ENCODE data around the gene PLXNB2. TPM values are rescaled to one million over a fixed set of nuclear protein-coding genes. Genes with fewer than 3 reads are reported as not detected.

Gene PLXNB2
- total RNA-seq, 2 experiments from 2014 or later, result 10.9 to 12.0 TPM

DNA sequence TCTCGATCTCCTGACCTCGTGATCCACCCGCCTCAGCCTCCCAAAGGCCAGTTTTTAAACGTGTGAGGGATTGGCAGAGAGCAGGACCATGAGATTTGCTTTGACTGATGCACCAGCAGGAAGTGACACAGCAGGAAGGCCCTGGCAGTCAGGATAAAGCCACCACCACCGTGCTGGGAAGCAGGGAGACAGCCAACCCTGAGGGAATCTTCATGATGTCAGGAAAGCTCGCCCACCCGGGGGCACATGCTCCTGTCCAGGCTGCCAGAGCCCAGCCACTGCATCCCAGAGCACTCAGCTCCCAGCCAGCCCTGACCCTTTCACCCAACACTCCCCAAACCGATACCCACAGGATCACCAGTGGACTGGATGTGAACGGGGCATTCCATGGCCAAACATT lies 68.7 kb downstream of the PLXNB2 start:
- POLR2A ChIA-PET, result interaction anchor here (0.6 to 1.0 kb wide), 2 partner anchors 41 to 88 kb away, joined by 3 read pairs; partner anchors contain the start of gene DENND6B
- CTCF ChIA-PET, result interaction anchor here (1.1 kb wide), 1 partner anchor 13 kb away, joined by 3 read pairs; no protein-coding TSS in a partner anchor

DNA sequence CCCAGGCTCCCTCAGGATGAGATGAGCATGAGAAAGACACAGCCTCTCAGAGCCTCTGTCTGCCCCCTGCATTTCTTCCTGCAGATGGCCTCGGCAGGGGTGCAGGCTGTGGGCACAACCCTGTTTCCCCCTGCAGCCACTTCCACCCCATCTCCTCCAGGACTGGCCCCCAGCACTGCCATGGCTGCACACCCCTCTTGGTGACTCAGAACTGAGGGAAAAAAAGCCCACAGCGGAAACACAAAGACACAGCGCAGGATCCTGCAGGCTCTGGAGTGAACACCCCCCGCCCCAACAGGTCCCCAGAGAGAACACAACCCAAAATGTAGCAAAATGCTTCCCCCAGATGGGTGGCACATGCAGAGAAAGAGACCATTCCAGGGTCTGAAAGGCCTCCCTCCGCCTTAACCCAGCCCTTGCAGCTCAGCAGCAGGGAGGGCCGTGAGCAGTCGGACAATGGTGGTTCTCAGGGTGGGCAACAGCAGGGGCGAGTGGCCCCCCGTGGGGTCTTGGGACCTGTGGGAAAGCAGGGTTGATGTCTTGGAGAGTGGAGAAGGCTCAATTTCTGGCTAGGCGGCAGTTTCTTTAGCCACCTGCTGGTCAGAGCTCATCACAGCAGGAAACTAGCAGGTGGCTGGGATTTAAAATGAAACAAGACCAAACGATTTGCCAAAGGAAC lies 70.6 kb downstream of the PLXNB2 start:
- ChIA-PET CTCF (interaction anchor here (1.2 to 3.0 kb wide), 2 partner anchors 13 to 87 kb away, joined by 3 to 11 read pairs; no protein-coding TSS in a partner anchor), POLR2A (no interaction called here)

DNA sequence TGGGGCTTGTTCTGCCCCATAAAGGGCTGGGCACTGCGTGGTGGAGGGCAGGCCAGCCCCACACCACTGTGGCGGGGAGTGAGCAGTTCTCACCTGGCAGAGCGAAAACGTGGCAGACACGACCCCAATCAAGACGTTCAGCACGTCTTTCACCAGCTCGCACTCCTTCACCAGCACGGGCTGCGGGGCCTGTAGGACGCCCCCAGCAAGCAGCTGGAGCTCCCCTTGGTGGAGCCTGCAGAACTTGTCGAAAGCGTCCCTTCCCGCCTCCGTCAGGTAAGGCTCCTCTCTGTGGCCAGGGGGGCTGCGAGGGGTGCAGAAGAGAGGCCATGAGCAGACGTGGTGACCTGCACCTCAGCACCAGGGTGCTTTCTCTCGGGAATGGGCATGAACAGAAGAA lies 74.2 kb downstream of the PLXNB2 start:
- CTCF ChIA-PET, result interaction anchor here (1.2 to 1.5 kb wide), 2 partner anchors 9 to 43 kb away, joined by 3 to 4 read pairs; no protein-coding TSS in a partner anchor
- POLR2A ChIA-PET, result no interaction called here

DNA sequence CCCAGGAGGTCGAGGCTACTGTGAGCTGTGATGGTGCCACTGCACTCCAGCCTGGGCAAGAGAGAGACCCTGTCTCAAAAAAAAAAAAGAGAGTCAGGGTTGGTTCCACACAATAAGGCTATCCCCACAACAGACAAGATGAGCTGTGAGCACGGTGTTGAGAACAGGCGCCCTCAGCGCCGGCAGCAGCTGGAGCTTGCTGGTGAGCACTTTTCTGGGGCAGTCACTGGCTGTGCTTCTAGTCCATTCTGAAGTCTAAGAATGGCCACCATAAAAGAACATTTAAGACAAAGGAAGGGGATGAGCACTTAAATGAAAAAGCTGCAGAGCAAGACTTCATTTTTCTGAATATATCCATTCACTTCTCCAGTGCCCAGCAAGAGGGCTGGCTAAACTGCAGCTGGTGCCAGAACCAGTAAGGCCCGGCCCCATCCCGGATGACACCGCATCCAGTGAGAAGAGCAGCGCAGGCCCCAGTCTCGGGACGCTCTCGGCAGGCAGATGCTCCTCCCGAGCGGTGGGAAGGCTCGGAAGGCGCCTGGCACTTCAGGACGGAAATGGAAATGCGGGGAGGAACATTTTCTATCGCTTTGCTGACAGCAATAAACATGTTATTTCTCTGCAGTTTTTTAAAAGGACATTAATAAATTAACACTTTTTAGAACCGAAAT lies 74.8 kb downstream of the PLXNB2 start:
- ChIA-PET CTCF (interaction anchor here (1.0 to 1.5 kb wide), 3 partner anchors 10 to 90 kb away, joined by 3 to 4 read pairs (median 3); no protein-coding TSS in a partner anchor), POLR2A (no interaction called here)

DNA sequence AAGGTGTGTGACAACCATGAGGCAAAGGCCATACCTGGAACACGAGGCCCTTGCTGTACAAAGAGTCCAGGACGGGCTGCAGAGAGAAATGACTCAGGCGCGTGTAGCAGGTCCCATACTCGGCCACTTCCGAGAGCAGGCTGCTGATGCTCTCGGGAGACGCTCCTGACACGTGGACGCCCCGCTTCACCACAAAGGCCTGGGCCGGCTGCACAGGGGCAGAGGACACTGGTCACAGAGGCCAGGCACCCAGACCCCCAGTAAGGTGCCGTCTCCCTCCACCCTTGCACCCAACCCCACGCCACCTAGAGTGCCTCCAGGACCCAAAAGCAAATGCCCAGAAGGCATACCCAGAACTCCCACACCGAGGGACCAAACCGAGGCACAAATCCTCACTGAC lies 78.1 kb downstream of the PLXNB2 start:
- ChIA-PET CTCF (no interaction called here), POLR2A (no interaction called here)

DNA sequence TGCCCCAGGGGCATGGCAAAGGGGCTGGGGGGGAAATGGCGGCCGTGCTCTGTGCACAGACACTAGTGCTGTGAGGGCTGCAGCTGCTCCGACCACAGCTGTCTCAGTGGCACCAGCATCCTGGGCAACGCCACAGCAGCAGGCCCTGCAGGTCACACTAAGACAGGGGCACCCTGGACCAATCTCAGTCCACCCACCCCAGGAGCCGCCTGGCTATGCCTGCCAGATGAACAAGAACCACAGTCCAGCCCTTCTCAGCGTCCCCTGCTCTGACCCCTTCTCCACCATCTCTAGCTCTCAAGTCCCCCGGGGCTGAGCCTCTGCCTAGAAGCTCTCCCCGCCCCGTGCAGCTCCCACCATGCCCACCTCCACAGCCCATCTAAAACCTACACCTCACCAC lies 79.1 kb downstream of the PLXNB2 start:
- ChIA-PET CTCF (no interaction called here), POLR2A (no interaction called here)

DNA sequence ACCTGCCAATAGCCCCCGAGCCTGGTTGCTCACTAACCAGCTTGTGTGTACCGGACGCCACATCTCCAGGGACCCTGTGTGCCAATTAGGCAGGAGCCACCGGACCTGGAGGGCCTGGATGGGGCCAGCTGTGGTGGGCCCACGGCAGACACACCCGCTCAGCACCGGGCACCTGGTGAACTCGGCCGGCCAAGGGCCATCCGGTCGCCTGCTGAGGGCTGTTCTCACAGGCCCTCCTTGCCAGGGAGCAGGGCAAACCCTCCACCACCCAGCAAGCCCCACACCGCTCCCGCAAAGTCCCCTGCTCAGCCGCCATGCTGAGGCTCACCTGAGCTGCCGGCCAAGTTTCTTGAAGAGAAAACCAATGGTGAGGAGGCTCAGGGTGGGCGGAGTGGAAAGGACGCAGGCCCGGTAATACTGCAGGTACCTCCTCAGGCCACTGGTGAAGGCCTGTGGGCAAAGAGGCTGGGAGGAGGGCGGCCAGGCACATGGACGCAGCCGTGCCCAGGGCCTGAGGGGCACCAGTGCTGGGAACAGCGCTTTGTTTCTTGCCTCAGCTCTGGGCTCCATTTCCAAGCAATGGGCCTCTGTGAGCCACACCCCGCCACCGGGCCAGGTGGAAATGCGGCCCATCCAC lies 79.7 kb downstream of the PLXNB2 start:
- ChIA-PET CTCF (no interaction called here), POLR2A (no interaction called here)

DNA sequence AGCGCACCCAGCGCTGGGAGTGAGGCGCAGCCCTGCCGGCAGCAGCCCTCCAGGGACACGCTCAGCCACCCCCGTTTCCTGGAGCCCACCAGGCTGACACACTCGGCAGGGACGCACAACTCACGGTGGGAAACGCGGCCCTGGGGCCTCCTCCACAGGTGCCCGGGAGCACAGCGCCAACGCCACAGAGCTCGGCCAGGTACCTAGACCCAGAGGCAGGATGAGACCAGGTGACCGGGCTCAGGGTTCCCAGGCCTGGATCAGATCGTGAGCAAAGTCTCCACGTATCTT lies 80.6 kb downstream of the PLXNB2 start:
- CTCF ChIA-PET, result interaction anchor here (1.0 to 2.1 kb wide), 2 partner anchors 14 to 78 kb away, joined by 3 to 4 read pairs; no protein-coding TSS in a partner anchor

DNA sequence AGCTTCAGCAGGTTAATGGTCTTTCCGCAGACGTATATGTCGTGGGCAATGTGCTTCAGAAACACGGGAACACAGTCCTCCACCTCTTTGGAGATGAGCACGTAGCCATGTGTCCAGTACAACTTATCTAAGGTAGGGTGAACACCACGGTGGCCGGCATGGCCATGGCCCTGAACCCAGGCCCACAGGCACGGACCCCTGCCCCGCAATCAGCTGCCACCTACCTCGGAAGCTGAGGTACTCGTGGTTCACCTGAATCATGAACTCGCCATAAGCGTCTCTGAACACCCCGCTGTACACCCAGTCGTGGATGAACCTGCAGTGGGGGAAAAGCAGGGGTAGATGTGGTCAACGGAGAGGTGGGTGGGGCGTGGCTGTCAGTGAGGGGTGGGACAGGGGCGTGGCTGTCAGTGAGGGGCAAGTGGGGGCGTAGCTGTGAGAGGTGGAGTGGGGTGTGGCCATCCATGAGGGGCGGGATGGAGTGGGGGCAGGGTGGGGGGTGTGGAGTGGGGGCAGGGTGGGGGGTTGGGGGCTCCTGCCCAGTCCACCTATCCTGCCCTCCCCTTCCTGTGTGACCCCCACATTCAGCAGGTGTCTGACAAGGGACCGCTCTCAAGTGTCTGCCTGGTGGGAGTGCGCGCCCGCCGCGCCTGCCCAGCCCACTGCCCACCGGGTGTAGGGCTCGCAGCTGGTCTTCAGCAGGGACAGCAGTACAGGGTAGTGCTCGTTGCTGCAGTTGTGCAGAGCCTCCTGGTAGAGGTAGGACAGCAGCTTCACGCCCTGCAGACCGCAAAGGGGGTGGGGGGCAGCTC lies 81.2 kb downstream of the PLXNB2 start:
- POLR2A ChIA-PET, result no interaction called here
- CTCF ChIA-PET, result interaction anchor here (0.6 to 2.1 kb wide), 4 partner anchors 12 to 472 kb away, joined by 3 to 4 read pairs (median 3); no protein-coding TSS in a partner anchor

More for the DNA sequence above, 80.6 kb downstream of the PLXNB2 start:
- POLR2A ChIA-PET, result no interaction called here

DNA sequence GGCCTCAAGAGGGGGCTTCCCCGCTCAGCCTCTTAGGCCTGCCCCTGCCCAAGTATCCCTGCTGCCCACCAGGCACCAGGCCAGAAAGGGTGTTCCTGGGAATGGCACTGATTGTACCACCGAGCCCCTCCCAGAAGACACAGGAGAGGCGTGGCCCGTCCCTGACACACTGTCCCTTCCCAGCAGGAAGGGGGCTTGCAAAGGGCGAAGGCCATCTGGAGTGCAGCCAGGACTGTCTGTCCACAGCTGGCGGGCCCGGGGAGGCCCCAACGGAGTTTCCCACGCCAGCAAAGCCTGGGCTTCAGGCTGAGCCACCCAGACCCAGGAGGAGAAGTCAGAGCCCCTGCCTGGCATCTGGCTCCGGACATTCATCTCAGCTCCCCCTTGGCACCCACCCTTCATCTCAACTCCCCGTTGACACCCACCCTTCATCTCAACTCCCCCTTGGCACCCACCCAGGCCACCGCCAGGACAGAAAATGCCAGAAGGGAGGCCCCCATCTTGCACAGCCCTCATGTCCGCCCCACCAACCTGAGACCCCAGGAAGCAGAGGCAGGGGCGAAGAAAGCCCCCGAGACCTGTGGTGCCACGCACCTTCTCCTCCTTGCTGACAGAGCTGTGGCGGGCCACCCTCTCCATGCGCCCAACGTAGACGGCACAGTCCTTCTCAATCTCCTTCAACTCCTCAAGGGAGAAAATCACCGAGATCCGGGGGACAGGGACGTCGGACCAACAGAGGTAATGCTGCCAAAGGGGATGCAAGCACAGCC lies 82.1 kb downstream of the PLXNB2 start:
- CTCF ChIA-PET, result interaction anchor here (0.6 to 2.1 kb wide), 2 partner anchors 16 to 473 kb away, joined by 3 to 4 read pairs; no protein-coding TSS in a partner anchor
- POLR2A ChIA-PET, result no interaction called here

Other genes starting within 250 kb of the PLXNB2 start
- gene TTLL8, start 249.3 kb downstream of the PLXNB2 start, total RNA-seq, result not detected
- gene MLC1, start 222.2 kb downstream of the PLXNB2 start, total RNA-seq, result under 1 TPM; 0.32 to 0.40 TPM
- gene MOV10L1, start 217.6 kb downstream of the PLXNB2 start, total RNA-seq, result not detected
- gene PANX2, start 136.9 kb downstream of the PLXNB2 start, total RNA-seq, result 1 to 10 TPM; 1.1 to 1.4 TPM
- gene TRABD, start 121.7 kb downstream of the PLXNB2 start, total RNA-seq, result 10 to 100 TPM; 98.2 to 99.6 TPM
- gene SELENOO, start 106.6 kb downstream of the PLXNB2 start, total RNA-seq, result 10 to 100 TPM; 24.0 to 26.3 TPM
- 10 to 100 TPM; 44.1 to 46.6 TPM for gene TUBGCP6, start 62.6 kb downstream of the PLXNB2 start, total RNA-seq
- 10 to 100 TPM; 42.1 to 42.8 TPM for gene HDAC10, start 56.4 kb downstream of the PLXNB2 start, total RNA-seq
- 10 to 100 TPM; 12.0 to 13.8 TPM for gene MAPK12, start 46.0 kb downstream of the PLXNB2 start, total RNA-seq
- gene MAPK11, start 37.3 kb downstream of the PLXNB2 start, total RNA-seq, result 10 to 100 TPM; 10.6 to 11.4 TPM
- 1 to 10 TPM; 4.3 to 4.4 TPM for gene DENND6B, start 19.4 kb upstream of the PLXNB2 start, total RNA-seq
- gene PPP6R2, start 35.7 kb upstream of the PLXNB2 start, total RNA-seq, result 10 to 100 TPM; 48.4 to 51.1 TPM
- 100 to 1,000 TPM; 126 to 130 TPM for gene SBF1, start 167.4 kb upstream of the PLXNB2 start, total RNA-seq
- 1 to 10 TPM; 5.2 to 7.0 TPM for gene ADM2, start 173.9 kb upstream of the PLXNB2 start, total RNA-seq
- under 1 TPM; 0.17 to 0.42 TPM for gene MIOX, start 179.2 kb upstream of the PLXNB2 start, total RNA-seq
- 10 to 100 TPM; 78.2 to 78.4 TPM for gene LMF2, start 200.1 kb upstream of the PLXNB2 start, total RNA-seq
- 100 to 1,000 TPM; 152 to 153 TPM for gene NCAPH2, start 200.6 kb upstream of the PLXNB2 start, total RNA-seq
- 1 to 10 TPM in 1 of 2 experiments, under 1 TPM in 1; 0.97 to 4.1 TPM for gene SCO2, start 218.0 kb upstream of the PLXNB2 start, total RNA-seq
- gene TYMP, start 222.4 kb upstream of the PLXNB2 start, total RNA-seq, result 10 to 100 TPM; 89.6 to 89.7 TPM
- gene KLHDC7B, start 238.3 kb upstream of the PLXNB2 start, total RNA-seq, result 1 to 10 TPM; 5.9 to 6.1 TPM

All from activated CD8-positive, alpha-beta memory T cell treated with anti-CD3 and anti-CD28 coated beads for 36 hours (primary cell).